DMS 273 (cell line): ENCODE measurements around the gene CD48.

Experiments used
- DNase-seq: peaks from one replicate; lab custom pipeline; 2025; ENCODE audit not compliant: unreplicated experiment; lab: John Stamatoyannopoulos, UW

CD48 gene

GRCh38 chr1:160636547-160636946 is 75.1 kb downstream of the CD48 start:
- DNase-seq, result no peak

DNA sequence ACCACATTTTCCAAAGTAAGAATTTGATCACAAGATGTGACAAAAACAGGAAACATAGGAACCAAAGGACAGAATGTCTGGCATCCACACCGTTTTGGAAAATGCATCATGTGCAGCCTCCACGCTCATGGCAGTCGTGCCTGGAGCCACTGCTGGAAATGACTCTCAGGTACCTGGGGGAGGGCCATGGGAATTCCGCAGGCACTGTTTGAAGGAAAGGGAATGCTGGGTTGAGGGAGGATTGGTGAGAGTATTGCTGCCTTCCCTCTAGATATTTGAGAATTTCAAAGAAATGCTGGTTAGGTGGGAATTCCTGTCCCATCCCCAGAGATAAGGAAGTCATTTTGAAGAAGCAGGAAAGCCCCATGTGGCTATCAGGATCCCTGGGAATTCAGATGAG is 75.5 kb downstream of the CD48 start:
- DNase-seq, result no peak

GRCh38 chr1:160634543-160635491 is 76.8 kb downstream of the CD48 start:
- DNase-seq, result no peak

DNA sequence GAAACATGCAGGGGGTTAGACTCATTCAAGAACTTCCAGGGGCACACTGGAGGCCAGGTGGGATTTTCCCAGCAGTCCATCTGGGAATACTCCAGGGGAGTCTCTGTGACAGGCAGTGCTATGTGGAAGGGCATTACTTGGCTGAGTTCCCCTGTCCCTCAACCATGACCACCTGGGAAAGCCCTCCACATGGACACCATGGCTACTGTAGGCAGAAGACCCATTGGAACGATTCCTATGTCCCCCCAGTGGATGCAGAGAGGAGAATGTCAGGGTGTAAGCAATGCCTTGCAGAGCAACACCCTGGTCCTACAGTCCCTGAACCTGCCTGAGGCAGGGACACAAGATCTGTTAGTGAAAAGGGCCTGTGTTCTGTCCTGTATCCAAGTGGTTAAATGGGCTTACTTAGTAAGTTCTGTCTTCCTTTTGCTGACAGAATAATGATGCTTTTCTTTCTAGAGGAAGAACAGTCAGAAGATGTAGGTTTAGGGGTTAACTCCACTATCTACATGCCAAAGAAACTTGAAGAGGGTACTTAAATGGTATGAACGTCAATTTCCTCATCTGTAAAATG is 78.2 kb downstream of the CD48 start:
- DNase-seq, result no peak

DNA sequence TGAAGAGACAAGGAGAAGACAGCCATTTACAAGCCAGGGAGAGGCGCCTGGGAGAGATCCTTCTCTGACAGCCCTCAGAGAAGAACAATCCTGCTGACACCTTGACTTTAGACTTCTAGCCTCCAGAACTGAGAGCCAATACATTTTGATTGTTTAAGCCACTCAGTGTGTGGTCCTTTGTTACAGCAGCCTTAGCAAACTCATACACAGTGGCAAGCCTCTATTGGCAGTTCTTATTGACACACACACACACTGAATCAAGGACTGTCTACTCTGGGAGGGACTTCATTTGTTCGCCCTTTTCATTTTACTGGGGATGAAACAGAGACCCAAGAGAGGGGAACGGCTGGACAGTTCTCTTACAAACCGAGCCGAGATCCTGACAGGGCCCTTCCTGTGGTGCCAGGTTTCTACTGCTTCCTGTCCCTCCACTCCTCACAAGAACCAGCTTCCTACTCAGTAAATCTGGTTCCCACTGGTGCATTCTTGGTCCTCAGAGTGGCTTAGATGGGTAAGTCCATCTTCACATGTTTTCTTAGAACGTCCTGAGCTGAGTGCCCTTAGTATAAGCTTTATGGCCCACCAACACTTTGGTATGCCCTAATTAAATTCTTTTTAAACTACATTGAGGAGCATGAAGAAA is 79.5 kb downstream of the CD48 start:
- DNase-seq, result no peak

DNA sequence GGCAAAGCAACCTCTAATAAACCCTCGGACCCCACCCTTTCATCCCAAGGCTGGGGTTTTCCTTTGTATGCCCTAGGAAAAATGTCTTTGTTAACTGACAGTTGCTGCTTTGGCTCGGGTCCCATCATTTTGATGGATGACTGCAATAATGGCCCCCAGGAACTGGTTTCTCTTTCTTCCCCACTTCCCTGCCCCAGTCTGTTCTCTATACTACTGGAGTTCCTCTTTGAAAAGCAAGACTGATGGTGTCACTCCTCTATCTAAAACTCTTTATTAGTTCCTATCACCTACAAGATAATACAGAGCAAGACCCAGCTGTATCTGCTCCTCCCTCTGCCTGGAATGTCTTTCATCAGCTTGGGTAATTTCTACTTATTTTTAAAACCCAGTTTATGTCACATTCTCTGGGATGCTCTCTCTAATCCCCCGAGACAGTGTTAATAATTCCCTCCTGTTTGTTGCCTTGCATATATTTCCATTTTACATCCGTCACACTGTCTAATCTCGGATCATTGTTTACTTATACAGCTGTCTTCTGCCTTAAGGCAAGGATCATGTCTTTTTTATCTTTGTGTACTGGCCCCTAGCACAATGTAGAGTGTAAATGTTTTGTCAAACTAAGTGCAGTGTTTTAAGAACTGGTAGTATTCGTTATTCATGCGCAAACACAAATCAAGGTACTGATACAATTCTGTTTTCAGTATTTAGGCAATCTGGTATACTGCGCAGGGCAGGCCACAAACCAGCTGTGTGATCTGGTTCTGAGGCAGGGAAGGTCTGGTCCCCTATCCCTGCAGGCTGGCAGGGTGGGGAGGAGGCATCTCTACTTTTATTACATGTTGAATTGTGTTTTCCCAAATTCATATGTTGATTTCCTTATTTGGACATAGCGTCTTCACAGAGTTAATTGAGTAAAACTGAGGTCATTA is 80.8 kb downstream of the CD48 start:
- DNase-seq, result no peak

- no peak for DNase-seq
Measured at GRCh38 chr1:160629286-160630210, 82.1 kb downstream of the CD48 start.

DNA sequence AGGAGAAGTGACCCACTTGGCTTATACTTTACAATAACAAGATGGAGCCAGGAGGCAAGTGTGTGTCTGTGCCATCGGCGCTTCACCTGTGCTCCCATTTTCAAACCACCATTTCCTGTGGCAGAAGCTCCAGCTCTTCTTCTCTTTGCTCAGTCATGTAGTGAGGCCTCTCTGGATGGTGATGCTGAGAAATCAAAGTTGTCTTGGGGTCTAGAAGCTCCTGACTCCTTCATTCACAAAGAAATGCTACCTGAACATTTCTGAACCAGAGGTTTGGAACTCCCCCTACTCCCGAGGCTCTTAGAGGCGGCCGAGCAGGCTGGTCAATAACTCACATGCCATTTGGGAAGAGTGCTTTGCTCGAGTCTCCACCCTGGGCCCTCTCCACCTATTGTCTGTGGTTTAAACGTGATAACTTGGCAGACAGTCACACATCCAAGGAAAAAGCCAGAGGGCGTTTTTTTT is 82.8 kb downstream of the CD48 start:
- DNase-seq, result no peak
